ENCODE data around the gene KAZN. TPM values are rescaled to one million over a fixed set of nuclear protein-coding genes. Genes with fewer than 3 reads are reported as not detected.

KAZN gene
- total RNA-seq, 2 donors from 2014 or later: 3.4 to 12.2 TPM

DNA sequence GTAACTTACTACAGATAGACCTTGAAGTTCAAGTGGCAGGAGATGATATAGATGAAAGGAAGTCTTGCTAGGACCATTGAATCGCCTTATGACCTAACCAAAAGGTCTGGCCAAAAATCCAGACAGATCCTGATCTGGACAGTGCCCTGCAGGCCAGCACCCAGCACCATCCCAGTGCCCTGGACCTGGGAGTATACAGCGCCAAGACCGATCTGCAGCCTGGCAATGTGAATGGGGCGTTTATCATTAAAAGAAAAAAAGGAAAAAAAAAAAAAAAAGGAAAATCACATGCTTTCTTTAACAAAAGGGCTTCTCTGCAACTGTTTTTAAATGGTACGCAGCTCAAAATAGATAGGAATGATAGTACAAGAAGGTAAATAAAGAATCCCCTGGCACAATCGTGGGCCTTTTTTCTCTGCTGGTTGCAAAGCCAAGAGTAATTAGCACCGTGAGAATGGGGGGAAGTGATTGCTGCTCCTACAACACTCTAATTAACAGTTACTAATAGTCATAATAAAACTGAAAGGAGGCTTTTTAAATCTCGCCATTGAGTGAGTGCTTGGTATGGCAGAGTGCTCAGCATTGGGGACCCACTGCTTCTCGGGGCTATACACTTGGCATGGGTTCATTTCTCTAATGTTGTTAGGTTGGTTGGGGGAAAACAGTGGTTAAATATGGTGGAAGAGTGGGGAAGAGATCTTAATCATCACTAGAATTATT is 146.7 kb downstream of the KAZN start:
- DNase-seq: no peak
- no peak for ATAC-seq
- WGBS, 2 donors: 57 to 60% methylated on average over 9 of the region's 9 CpGs
- intact Hi-C loops (cut with DNase I): no loop called here
- H3K9me3 ChIP-seq: no peaks in the 10 kb centered on the region
- no peak overlapping the region for H3K4me3 ChIP-seq
- no peaks in the 10 kb centered on the region for H3K27me3 ChIP-seq
- H3K36me3 ChIP-seq (replicated peaks in 1 of 2; ENCODE audit: insufficient read depth in 1 of 2, low read depth in 2 of 2): no peaks in the 10 kb centered on the region
- H3K27ac ChIP-seq: no peak overlapping the region
- H3K4me1 ChIP-seq: no peaks in the 10 kb centered on the region
- no peak for TF ChIP-seq CTCF (IDR thresholded peaks at IDR 0.05)
- no peak for TF ChIP-seq POLR2A (IDR thresholded peaks at IDR 0.05)

DNA sequence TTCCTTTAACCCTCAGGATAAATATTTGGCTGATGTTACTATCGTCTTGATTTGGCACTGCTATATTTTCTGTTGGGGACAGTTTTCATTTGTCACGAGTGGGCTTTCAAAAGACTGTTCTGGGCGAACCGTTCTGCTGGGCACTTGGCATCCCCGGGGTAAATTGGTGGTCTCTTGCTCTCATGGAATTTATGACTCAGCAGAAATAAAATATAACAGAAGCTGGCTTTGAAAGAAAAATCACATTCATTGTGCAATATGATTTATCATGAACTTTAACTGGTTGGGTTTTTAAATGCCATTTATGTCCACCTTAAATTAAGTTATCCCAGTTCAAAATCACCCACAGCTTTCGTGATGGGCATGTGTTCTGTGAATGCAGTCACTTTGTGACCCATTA is 147.3 kb downstream of the KAZN start:
- Histone ChIP-seq H3K36me3 (replicated peaks in 1 of 2; ENCODE audit: insufficient read depth in 1 of 2, low read depth in 2 of 2) (no peaks in the 10 kb centered on the region), H3K4me3 (no peak overlapping the region), H3K9me3 (no peaks in the 10 kb centered on the region), H3K27me3 (no peaks in the 10 kb centered on the region), H3K27ac (no peak overlapping the region), H3K4me1 (no peaks in the 10 kb centered on the region)
- 53 to 64% methylated on average over 6 of the region's 6 CpGs for WGBS, 2 donors
- no peak for ATAC-seq
- DNase-seq: no peak
- TF ChIP-seq POLR2A (IDR thresholded peaks at IDR 0.05) (no peak), CTCF (IDR thresholded peaks at IDR 0.05) (no peak)
- intact Hi-C loops (cut with DNase I): no loop called here

DNA sequence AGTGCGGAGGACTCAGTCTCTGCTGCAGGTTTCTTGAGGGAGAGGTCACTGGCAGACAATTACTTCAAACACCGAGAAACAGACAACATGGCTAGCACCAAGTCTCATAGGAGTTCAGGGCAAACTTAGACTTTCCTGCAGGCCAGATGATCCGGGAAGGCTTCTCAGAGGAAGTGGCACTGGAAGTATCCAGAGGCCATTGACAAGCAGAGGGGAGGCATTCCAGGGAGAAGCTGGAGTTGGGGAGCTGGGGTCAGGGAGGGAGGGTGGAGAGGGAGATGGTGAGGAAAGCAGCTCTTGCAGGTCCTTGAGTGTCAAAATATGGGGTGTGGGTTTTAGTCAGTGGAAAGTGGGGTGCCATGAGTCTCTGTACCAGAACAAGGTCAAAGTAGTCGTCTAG is 147.9 kb downstream of the KAZN start:
- Histone ChIP-seq H3K27me3 (no peaks in the 10 kb centered on the region), H3K4me3 (no peak overlapping the region), H3K4me1 (no peaks in the 10 kb centered on the region), H3K9me3 (no peaks in the 10 kb centered on the region), H3K36me3 (replicated peaks in 1 of 2; ENCODE audit: insufficient read depth in 1 of 2, low read depth in 2 of 2) (no peaks in the 10 kb centered on the region), H3K27ac (no peak overlapping the region)
- 67 to 70% methylated on average over 4 of the region's 4 CpGs for WGBS, 2 donors
- intact Hi-C loops (cut with DNase I): no loop called here
- TF ChIP-seq CTCF (IDR thresholded peaks at IDR 0.05): no peak
- TF ChIP-seq POLR2A (IDR thresholded peaks at IDR 0.05): no peak
- no peak for DNase-seq
- ATAC-seq: no peak

DNA sequence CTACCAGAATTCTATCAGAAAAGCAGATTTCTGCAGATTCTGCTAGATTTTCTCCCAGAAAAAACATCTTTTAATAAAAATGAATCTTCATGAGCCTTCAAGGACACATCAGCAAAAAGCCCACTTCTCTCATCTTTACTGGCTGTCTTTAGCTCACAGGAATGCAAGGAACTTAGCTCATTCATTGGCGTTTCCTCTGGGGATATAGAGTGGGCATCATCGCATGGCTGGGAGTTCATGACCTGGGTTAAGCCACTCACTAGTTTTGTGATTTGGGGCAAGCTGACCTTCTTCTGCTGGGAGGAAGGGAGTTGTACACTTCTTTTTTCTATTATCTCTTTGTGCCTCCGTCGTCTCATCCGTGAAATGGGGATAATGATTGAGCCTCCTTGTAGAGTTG is 149.7 kb downstream of the KAZN start:
- Histone ChIP-seq H3K9me3 (no peaks in the 10 kb centered on the region), H3K4me1 (no peaks in the 10 kb centered on the region), H3K36me3 (replicated peaks in 1 of 2; ENCODE audit: insufficient read depth in 1 of 2, low read depth in 2 of 2) (no peaks in the 10 kb centered on the region), H3K4me3 (no peak overlapping the region), H3K27me3 (no peaks in the 10 kb centered on the region), H3K27ac (no peak overlapping the region)
- WGBS, 2 donors: 83 to 86% methylated on average over 5 of the region's 5 CpGs
- TF ChIP-seq POLR2A (IDR thresholded peaks at IDR 0.05): no peak
- TF ChIP-seq CTCF (IDR thresholded peaks at IDR 0.05): no peak
- no peak for ATAC-seq
- no peak for DNase-seq
- intact Hi-C loops (cut with DNase I): no loop called here

DNA sequence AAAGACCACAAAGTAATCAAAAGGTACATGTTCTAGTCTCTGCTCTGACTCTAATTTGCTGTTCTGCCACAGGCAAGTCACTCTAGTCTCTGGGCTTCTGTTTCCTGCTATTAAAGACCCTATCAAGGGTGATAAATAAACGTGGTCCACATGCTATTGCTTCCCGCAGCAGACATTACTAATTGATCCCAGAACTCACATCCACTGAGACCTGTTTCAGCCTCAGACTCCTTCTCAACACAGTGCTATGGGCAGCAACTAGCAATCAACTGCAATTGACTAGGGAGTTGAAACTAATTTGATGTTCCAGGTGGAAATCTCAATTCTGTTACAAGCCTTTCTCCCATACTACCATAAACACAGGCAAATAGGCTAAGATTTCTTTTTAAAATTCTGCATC is 150.5 kb downstream of the KAZN start:
- Histone ChIP-seq H3K9me3 (no peaks in the 10 kb centered on the region), H3K27ac (no peak overlapping the region), H3K36me3 (replicated peaks in 1 of 2; ENCODE audit: insufficient read depth in 1 of 2, low read depth in 2 of 2) (no peaks in the 10 kb centered on the region), H3K4me1 (no peaks in the 10 kb centered on the region), H3K27me3 (no peaks in the 10 kb centered on the region), H3K4me3 (no peak overlapping the region)
- DNase-seq (no peak), ATAC-seq (no peak)
- TF ChIP-seq CTCF (IDR thresholded peaks at IDR 0.05) (no peak), POLR2A (IDR thresholded peaks at IDR 0.05) (no peak)
- intact Hi-C loops (cut with DNase I): no loop called here
- 52 to 56% methylated on average over 2 of the region's 2 CpGs for WGBS, 2 donors

Data from body of pancreas (tissue), 4 donors.